H1 (cell line): Measurements from ENCODE around the gene CASZ1. TPM values are rescaled to one million over a fixed set of nuclear protein-coding genes. Genes with fewer than 3 reads are reported as not detected.
A peak's percentile ranks its signal among the peaks of the same experiment; 100 is the strongest.

Experiments used
- CTCF ChIA-PET: fragments of 300-600 bp; sonication (Branson Sonifier 250); formaldehyde crosslinking; loops from one replicate; lab custom pipeline; 2021; ENCODE audit not compliant: partially characterized antibody; lab: Charles Lee
- POLR2A ChIA-PET: fragments of 300-600 bp; sonication (Branson Sonifier 250); formaldehyde crosslinking; loops from one replicate; lab custom pipeline; 2021; ENCODE audit warnings: inconsistent platforms; ENCODE audit not compliant: partially characterized antibody; lab: Charles Lee
- DNase-seq, 2 experiments: peaks; one replicate each; pipeline versions ENCODE4 v3.0.0 to v3.0.0-alpha.2; 2010 to 2022; ENCODE audit warnings: low spot score in 2 of 2, low read depth in 1 of 2, mixed read lengths in 1 of 2
- FAIRE-seq: peaks from 2 replicates; lab custom pipeline; 2011; peaks lifted over from hg19 to GRCh38; lab: Jason Lieb, UNC
- H2AFZ ChIP-seq: 2 replicates; pipeline ENCODE4 v1.8.1; 2012; ENCODE audit warnings: low read length, inconsistent platforms
- H2AK5ac ChIP-seq: 2 replicates; pipeline ENCODE4 v1.6.1; 2013; ENCODE audit warnings: low read depth, low read length
- H2BK120ac ChIP-seq: replicated peaks from 2 replicates; pipeline ENCODE3; 2013; ENCODE audit warnings: low read depth, low read length, inconsistent platforms
- H2BK12ac ChIP-seq: 2 replicates; pipeline ENCODE4 v1.6.1; 2013; ENCODE audit warnings: low read depth, low read length
- H2BK15ac ChIP-seq: 2 replicates; pipeline ENCODE4 v1.6.1; 2013; ENCODE audit warnings: low read length
- H2BK20ac ChIP-seq: 2 replicates; pipeline ENCODE4 v1.6.1; 2013; ENCODE audit warnings: low read length
- H2BK5ac ChIP-seq: 2 replicates; pipeline ENCODE4 v1.6.1; 2013; ENCODE audit warnings: low read depth, low read length
- H3K14ac ChIP-seq: 2 replicates; pipeline ENCODE4 v1.6.1; 2013; ENCODE audit warnings: inconsistent platforms; ENCODE audit not compliant: insufficient read length
- H3K18ac ChIP-seq: 2 replicates; pipeline ENCODE4 v1.6.1; 2013; ENCODE audit warnings: low read length; ENCODE audit errors: extremely low read depth
- H3K23ac ChIP-seq: 2 replicates; pipeline ENCODE4 v1.6.1; 2013; ENCODE audit warnings: inconsistent platforms; ENCODE audit not compliant: insufficient read length
- H3K23me2 ChIP-seq: 2 replicates; pipeline ENCODE4 v1.6.1; 2013; ENCODE audit warnings: low read depth, low read length
- H3K27ac ChIP-seq: 2 replicates; pipeline ENCODE4 v1.6.1; 2011; ENCODE audit warnings: low read depth, low read length, inconsistent platforms
- H3K27me3 ChIP-seq, 4 experiments: replicated peaks in 1 of 4; 1 replicate in 1 of 4; 2 replicates in 3 of 4; pipeline versions ENCODE4 v1.6.1 to v1.8.1; 2011 to 2013; ENCODE audit warnings: low read length in 3 of 4, mild to moderate bottlenecking in 3 of 4, inconsistent platforms in 2 of 4, mixed read lengths in 2 of 4, moderate library complexity in 1 of 4; ENCODE audit not compliant: control insufficient read depth in 3 of 4, insufficient read depth in 3 of 4; ENCODE audit errors: extremely low read depth in 1 of 4
- H3K36me3 ChIP-seq, 4 experiments: 2 replicates each; pipeline versions ENCODE4 v1.6.1 to v1.8.1; 2011 to 2013; ENCODE audit warnings: mild to moderate bottlenecking in 4 of 4, low read length in 3 of 4, moderate library complexity in 2 of 4, control low read depth in 1 of 4, inconsistent platforms in 1 of 4; ENCODE audit not compliant: insufficient read depth in 4 of 4, control insufficient read depth in 2 of 4
- H3K4ac ChIP-seq: replicated peaks from 2 replicates; pipeline ENCODE3; 2013; ENCODE audit warnings: low read length, low read depth, mixed read lengths, inconsistent platforms; ENCODE audit not compliant: insufficient read length
- H3K4me1 ChIP-seq, 4 experiments: replicated peaks in 1 of 4; 1 replicate in 1 of 4; 2 replicates in 3 of 4; pipeline versions ENCODE4 v1.6.1 to v1.8.1; 2011 to 2013; ENCODE audit warnings: low read length in 3 of 4, inconsistent platforms in 2 of 4, mixed read lengths in 1 of 4; ENCODE audit not compliant: insufficient read depth in 4 of 4, control insufficient read depth in 3 of 4
- H3K4me2 ChIP-seq, 2 experiments: 2 replicates each; pipeline versions ENCODE4 v1.6.1 to v1.8.1; 2011 to 2013; ENCODE audit warnings: low read depth in 2 of 2, low read length in 2 of 2, control low read depth in 1 of 2, inconsistent platforms in 1 of 2, mild to moderate bottlenecking in 1 of 2; ENCODE audit not compliant: insufficient read depth in 1 of 2
- H3K4me3 ChIP-seq, 4 experiments: fragments of 200-600, 300-600 bp in 1 of 4; sonication (generic), shearing (Covaris generic), sonication (Bioruptor Twin) in 1 of 4; 2 replicates each; pipeline versions ENCODE4 v1.5.1 to v1.8.1; 2011 to 2016; ENCODE audit warnings: low read length in 4 of 4, low read depth in 3 of 4, control low read depth in 2 of 4, inconsistent platforms in 2 of 4, mild to moderate bottlenecking in 2 of 4, mixed read lengths in 1 of 4, moderate library complexity in 1 of 4; ENCODE audit not compliant: insufficient read depth in 2 of 4; ENCODE audit errors: extremely low read depth in 1 of 4
- H3K56ac ChIP-seq: replicated peaks from 2 replicates; pipeline ENCODE3; 2013; ENCODE audit warnings: low read depth, mild to moderate bottlenecking, mixed read lengths, low read length, inconsistent platforms; ENCODE audit not compliant: insufficient read length
- H3K79me1 ChIP-seq: 2 replicates; pipeline ENCODE4 v1.6.1; 2013; ENCODE audit warnings: low read depth, low read length, control low read depth
- H3K79me2 ChIP-seq, 2 experiments: 2 replicates each; pipeline versions ENCODE4 v1.6.1 to v1.8.1; 2012 to 2013; ENCODE audit warnings: low read length in 2 of 2, mild to moderate bottlenecking in 2 of 2, inconsistent platforms in 1 of 2; ENCODE audit not compliant: insufficient read depth in 2 of 2, control insufficient read depth in 1 of 2
- H3K9ac ChIP-seq, 4 experiments: replicated peaks in 1 of 4; 1 replicate in 1 of 4; 2 replicates in 3 of 4; pipeline versions ENCODE4 v1.6.1 to v1.8.1; 2011 to 2013; ENCODE audit warnings: low read depth in 3 of 4, low read length in 3 of 4, control low read depth in 2 of 4, mild to moderate bottlenecking in 2 of 4, moderate library complexity in 2 of 4, inconsistent platforms in 1 of 4; ENCODE audit errors: extremely low read depth in 1 of 4
- H3K9me3 ChIP-seq, 2 experiments: 2 replicates each; pipeline versions ENCODE4 v1.6.1 to v1.8.1; 2012 to 2013; ENCODE audit warnings: mild to moderate bottlenecking in 2 of 2, moderate library complexity in 2 of 2, control low read depth in 1 of 2, inconsistent platforms in 1 of 2, low read depth in 1 of 2, low read length in 1 of 2, mixed read lengths in 1 of 2; ENCODE audit not compliant: insufficient read depth in 2 of 2
- H4K20me1 ChIP-seq, 2 experiments: replicated peaks in 1 of 2; 2 replicates each; pipeline versions ENCODE3 to v1.8.1; 2011 to 2013; ENCODE audit warnings: inconsistent platforms in 2 of 2, low read length in 2 of 2, mild to moderate bottlenecking in 1 of 2; ENCODE audit not compliant: insufficient read depth in 2 of 2, control insufficient read depth in 1 of 2
- H4K5ac ChIP-seq: 2 replicates; pipeline ENCODE4 v1.6.1; 2013; ENCODE audit warnings: low read length, low read depth, mixed read lengths, inconsistent platforms; ENCODE audit not compliant: insufficient read length
- H4K8ac ChIP-seq: 2 replicates; pipeline ENCODE4 v1.8.0; 2013; ENCODE audit warnings: mild to moderate bottlenecking, moderate library complexity, low read length, inconsistent platforms; ENCODE audit not compliant: insufficient read depth; ENCODE audit errors: extremely low read depth
- H4K91ac ChIP-seq: replicated peaks from 2 replicates; pipeline ENCODE3; 2013; ENCODE audit warnings: low read length, mixed read lengths, inconsistent platforms; ENCODE audit not compliant: insufficient read length
- BACH1 ChIP-seq: IDR thresholded peaks from 2 replicates; pipeline ENCODE4 v1.6.1; 2012; ENCODE audit warnings: low read length, improper control_type of control experiment
- CBX5 ChIP-seq: fragments of 300-800, 300-1000 bp; sonication (generic); IDR thresholded peaks from 2 replicates; pipeline ENCODE4 v1.7.1; 2016; ENCODE audit warnings: antibody characterized with exemption, low read length, low read depth
- CBX8 ChIP-seq: fragments of 300-800, 300-1000 bp; sonication (generic); IDR thresholded peaks from 2 replicates; pipeline ENCODE4 v1.7.1; 2016; ENCODE audit warnings: low read depth, low read length, borderline replicate concordance
- CHD1 ChIP-seq: IDR thresholded peaks from 2 replicates; pipeline ENCODE4 v1.6.1; 2012; ENCODE audit warnings: low read depth, low read length, improper control_type of control experiment
- CREB1 ChIP-seq: IDR thresholded peaks from 2 replicates; pipeline ENCODE4 v1.6.1; 2012; ENCODE audit warnings: inconsistent platforms
- EGR1 ChIP-seq: IDR thresholded peaks from 2 replicates; pipeline ENCODE4 v1.6.1; 2011; ENCODE audit warnings: low read depth, low read length, borderline replicate concordance
- KDM1A ChIP-seq: fragments of 200-600, 300-600 bp; sonication (generic); IDR thresholded peaks from 2 replicates; pipeline ENCODE4 v1.7.1; 2016; ENCODE audit warnings: mild to moderate bottlenecking, low read length, borderline replicate concordance
- MAFK ChIP-seq: IDR thresholded peaks from 2 replicates; pipeline ENCODE4 v1.6.1; 2012; ENCODE audit warnings: low read depth, mild to moderate bottlenecking, improper control_type of control experiment, low read length
- POLR2AphosphoS5 ChIP-seq: IDR thresholded peaks from 2 replicates; pipeline ENCODE4 v1.6.1; 2011; ENCODE audit warnings: low read depth, low read length
- POU5F1 ChIP-seq: IDR thresholded peaks from 2 replicates; pipeline ENCODE4 v1.6.1; 2011; ENCODE audit warnings: low read depth, mild to moderate bottlenecking, low read length, moderate library complexity
- SUZ12 ChIP-seq: fragments of 200-600 bp; sonication (generic); IDR thresholded peaks from 2 replicates; pipeline ENCODE4 v1.6.1; 2012; ENCODE audit warnings: mild to moderate bottlenecking, inconsistent platforms, low read length, moderate library complexity, mixed read lengths
- TBP ChIP-seq: IDR thresholded peaks from 2 replicates; pipeline ENCODE4 v1.6.1; 2011; ENCODE audit warnings: low read depth, low read length, improper control_type of control experiment
- TCF12 ChIP-seq: IDR thresholded peaks from 2 replicates; pipeline ENCODE4 v1.6.1; 2011; ENCODE audit warnings: low read depth, mild to moderate bottlenecking, low read length
- WGBS, 2 experiments: shearing (Covaris generic) in 1 of 2; methylation state at CpG; one replicate each; pipeline versions ENCODE4 v1.1.6 to v1.1.7; 2013 to 2015; ENCODE audit warnings: low lambda C conversion rate in 2 of 2, mixed read lengths in 2 of 2, inconsistent platforms in 1 of 2, low coverage in 1 of 2, missing lambda C conversion rate in 1 of 2; ENCODE audit not compliant: insufficient replicate concordance in 2 of 2, insufficient coverage in 1 of 2, insufficient read length in 1 of 2; ENCODE audit errors: extremely low coverage in 1 of 2, missing lambda C conversion rate in 1 of 2; 5-methylcytosine and 5-hydroxymethylcytosine counted together
- polyA plus RNA-seq, 7 experiments: library from polyadenylated mRNA; depleted of rRNA in 3 of 7; stranded (reverse) in 5 of 7; unstranded in 2 of 7; fragments of >200 nt in 5 of 7; fragments of 200-250 nt in 2 of 7; gene quantifications; 1 replicate in 5 of 7; 2 replicates in 1 of 7; 4 replicates in 1 of 7; pipeline versions ENCODE4 v1.2.1 to v1.2.3, GENCODE V29; 2011 to 2013; ENCODE audit warnings: missing spikeins in 2 of 7, mixed read lengths in 2 of 7
- total RNA-seq: library from RNA; stranded (reverse); fragmentation: NEBNext Ultra II Directional; extraction: Animal tissue kit (Norgen Biotek cat#: 25700); gene quantifications from 2 replicates; pipeline ENCODE4 v1.2.1, GENCODE V29; 2021

Gene CASZ1
- total and polyA plus RNA-seq, 2 of the 8 experiments (the other 6 are each of a cell fraction or from before 2014, with no cell fraction given) = 4.4 to 7.7 TPM

DNA sequence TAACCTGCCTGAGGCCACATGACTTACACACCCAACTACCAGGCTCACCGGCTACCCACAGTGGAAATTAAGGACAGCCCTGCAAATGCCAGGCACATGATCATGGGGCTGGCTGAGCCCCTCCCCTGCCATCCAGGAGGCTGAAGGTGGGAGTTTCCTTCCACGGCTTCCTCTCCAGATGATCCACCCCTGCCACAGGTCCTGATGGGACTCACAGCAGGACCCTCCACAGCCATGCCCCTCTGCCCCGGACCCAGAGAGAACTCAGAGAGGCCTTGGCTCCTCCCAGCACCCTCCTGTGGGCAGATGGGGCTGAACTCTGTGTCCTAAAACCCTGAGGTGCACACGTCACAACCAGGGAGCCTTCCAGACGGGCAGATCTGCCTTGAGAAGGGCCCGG lies 29.1 kb upstream of the CASZ1 start:
- H4K91ac ChIP-seq = no peak overlapping the region
- no peak overlapping the region for H3K9ac ChIP-seq
- H3K18ac ChIP-seq = peak overlapping the region; percentile 19; the same call in 1 of the 2 replicates
- H2BK12ac ChIP-seq = no peak overlapping the region
- FAIRE-seq = no peak
- H3K4me1 ChIP-seq = peaks cover 0 to 15% (median 3%) of the 10 kb centered on the region in 4 experiments; a peak in 6 of 7 replicates
- no peaks in the 10 kb centered on the region for H3K79me1 ChIP-seq
- H3K27me3 ChIP-seq = no peaks in the 10 kb centered on the region; a peak in 1 of 7 replicates
- no peak overlapping the region for H2BK120ac ChIP-seq
- no peak overlapping the region for H3K4me3 ChIP-seq
- H3K4me2 ChIP-seq = no peak overlapping the region
- no peak overlapping the region for H3K56ac ChIP-seq
- H4K5ac ChIP-seq = no peak overlapping the region
- DNase-seq = no peak
- no peaks in the 10 kb centered on the region for H3K9me3 ChIP-seq
- WGBS, 2 experiments = 83% methylated on average over 6 of the region's 6 CpGs; no CpG with 5 or more reads in 1 of the 2 experiments
- H2AK5ac ChIP-seq = no peak overlapping the region
- no peak overlapping the region; the same call in 1 of the 2 replicates for H2AFZ ChIP-seq
- H2BK15ac ChIP-seq = no peak overlapping the region
- ChIA-PET CTCF (interaction anchor here (1.3 kb wide), 1 partner anchor 84 kb away, joined by 3 read pairs; no protein-coding TSS in a partner anchor), POLR2A (no interaction called here)
- no peaks in the 10 kb centered on the region for H3K79me2 ChIP-seq
- TF ChIP-seq SUZ12 (no peak), POLR2AphosphoS5 (no peak), CBX8 (no peak), TCF12 (no peak), TBP (no peak), CBX5 (no peak), BACH1 (no peak), CREB1 (no peak), POU5F1 (no peak), EGR1 (no peak), KDM1A (no peak), MAFK (no peak), CHD1 (no peak)
- no peak overlapping the region for H2BK5ac ChIP-seq
- no peak overlapping the region for H2BK20ac ChIP-seq
- H4K20me1 ChIP-seq = no peaks in the 10 kb centered on the region
- H4K8ac ChIP-seq = no peak overlapping the region
- H3K27ac ChIP-seq = no peak overlapping the region
- no peak overlapping the region for H3K4ac ChIP-seq
- no peaks in the 10 kb centered on the region for H3K23me2 ChIP-seq
- H3K14ac ChIP-seq = no peak overlapping the region
- no peak overlapping the region for H3K23ac ChIP-seq
- H3K36me3 ChIP-seq = no peaks in the 10 kb centered on the region
